HG03066 (cell line): ENCODE data around the gene TRIM14.

Source experiments
- ATAC-seq: cut with Tn5 transposase; IDR thresholded peaks from one replicate; pipeline ENCODE4 v1.9.1; 2021; ENCODE audit warnings: low read depth; ENCODE audit not compliant: unreplicated experiment

The TRIM14 gene, protein sequence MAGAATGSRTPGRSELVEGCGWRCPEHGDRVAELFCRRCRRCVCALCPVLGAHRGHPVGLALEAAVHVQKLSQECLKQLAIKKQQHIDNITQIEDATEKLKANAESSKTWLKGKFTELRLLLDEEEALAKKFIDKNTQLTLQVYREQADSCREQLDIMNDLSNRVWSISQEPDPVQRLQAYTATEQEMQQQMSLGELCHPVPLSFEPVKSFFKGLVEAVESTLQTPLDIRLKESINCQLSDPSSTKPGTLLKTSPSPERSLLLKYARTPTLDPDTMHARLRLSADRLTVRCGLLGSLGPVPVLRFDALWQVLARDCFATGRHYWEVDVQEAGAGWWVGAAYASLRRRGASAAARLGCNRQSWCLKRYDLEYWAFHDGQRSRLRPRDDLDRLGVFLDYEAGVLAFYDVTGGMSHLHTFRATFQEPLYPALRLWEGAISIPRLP

GRCh38 chr9:98118640-98119601 is at the start of gene TRIM14:
Gene TRIM14, minus strand, starts transcription at chr9:98119222. Its CDS starts 34 bp downstream, at chr9:98119188.
- ATAC-seq: peak; percentile 47

GRCh38 chr9:98168153-98168780 is 49.2 kb upstream of the TRIM14 start:
- no peak for ATAC-seq

- no peak for ATAC-seq
These were observed 45.9 kb upstream of the TRIM14 start for GRCh38 chr9:98164912-98165311.

DNA sequence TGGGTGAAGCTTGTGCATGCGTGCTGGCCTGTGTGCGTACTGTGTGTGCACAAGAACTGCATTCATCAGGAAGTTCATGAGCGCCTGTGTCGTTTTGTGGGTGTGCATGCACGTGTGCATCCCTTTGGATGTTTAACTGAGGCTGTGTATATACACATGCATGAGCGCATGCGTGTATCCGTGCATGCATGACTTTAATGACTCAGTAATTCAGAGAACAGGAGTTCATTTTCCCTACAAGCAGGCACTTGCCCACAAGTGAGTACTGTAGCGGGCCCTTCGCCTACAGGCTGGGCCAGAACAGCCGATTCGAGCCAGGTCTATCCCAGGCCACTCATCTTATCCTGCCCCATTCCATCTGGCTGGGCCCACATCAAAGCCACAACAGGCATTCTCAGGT is 43.6 kb upstream of the TRIM14 start:
- no peak for ATAC-seq

DNA sequence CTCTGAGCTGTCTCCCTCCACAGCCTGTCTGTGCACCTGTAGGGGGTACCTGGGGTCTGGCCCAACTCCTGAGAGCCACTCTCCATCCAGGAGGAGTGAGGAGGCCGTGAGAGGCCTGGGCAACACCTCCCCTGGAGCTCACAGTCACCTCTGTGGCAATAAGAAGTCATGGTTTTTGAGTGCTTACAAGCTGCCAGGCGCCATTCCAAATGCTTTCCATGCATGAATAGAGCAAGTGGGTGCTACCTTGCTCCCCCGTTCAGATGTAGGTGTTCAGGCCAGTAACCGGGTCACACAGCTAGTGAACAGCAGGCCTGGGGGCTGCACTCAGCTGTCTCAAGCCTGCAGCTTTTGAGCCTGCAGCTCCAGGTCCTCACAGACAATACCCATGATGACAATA is 42.8 kb upstream of the TRIM14 start:
- no peak for ATAC-seq

- no peak for ATAC-seq
These were observed 40.8 kb upstream of the TRIM14 start for GRCh38 chr9:98159790-98160189.

- ATAC-seq: no peak
These were observed 40.3 kb upstream of the TRIM14 start for GRCh38 chr9:98159301-98159700.

DNA sequence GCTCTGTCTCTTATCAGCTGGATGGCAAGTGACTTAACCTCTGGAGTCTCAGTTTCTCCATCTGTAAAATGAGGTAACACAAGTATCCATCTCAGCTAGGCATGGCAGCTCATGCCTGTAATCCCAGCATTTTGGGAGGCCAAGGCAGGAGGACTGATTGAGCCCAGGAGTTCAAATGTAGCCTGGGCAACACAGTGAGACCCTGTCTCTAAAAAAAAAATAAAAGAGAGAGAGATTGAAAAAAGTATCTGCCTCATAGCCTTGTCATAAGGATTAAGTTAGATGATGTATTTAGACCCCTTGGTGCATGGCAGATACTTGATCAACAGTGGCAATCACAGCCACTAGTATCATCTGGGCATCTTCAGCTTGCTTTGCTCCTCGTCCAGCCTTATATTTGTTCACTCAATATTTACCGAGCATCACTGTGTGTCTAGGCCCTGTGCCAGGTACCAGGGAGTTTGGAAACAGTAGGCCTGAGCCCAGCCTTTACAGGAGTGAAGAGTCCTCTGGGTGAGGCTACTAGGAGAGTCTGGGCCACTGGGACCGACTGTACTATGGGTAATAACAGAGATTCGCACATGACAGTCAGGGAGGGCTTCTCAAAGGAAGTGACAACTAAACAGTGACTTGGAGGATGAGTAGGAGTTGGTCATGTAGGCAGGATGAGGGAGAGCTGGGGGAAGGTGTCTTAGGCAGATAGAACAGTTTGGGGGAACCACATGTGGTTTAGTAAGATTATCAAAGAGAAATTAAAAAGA is 39.2 kb upstream of the TRIM14 start:
- ATAC-seq: no peak

GRCh38 chr9:98157372-98157771 is 38.4 kb upstream of the TRIM14 start:
- no peak for ATAC-seq

GRCh38 chr9:98154678-98155077 is 35.7 kb upstream of the TRIM14 start:
- no peak for ATAC-seq

- ATAC-seq: no peak
These were observed 33.5 kb upstream of the TRIM14 start for GRCh38 chr9:98152526-98152925.

- no peak for ATAC-seq
These were observed 31.7 kb upstream of the TRIM14 start for GRCh38 chr9:98150721-98151120.

DNA sequence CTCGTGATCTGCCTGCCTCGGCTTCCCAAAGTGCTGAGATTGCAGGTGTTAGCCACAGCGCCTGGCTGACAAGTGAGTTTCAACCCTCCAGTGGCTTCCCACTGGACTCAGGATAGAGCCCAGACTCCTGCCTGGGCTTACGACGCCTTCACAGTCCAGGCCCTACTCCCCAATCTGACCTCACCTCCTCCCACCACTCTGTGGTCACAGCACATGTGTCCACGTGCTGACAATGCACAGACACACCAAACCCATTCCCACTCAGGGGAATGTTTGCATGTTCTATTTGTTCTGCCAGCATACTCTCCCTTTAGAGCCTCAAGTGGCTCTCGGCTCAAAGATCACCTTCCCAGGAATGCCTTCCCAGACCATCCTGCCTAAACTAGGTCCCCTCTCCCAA is 31.1 kb upstream of the TRIM14 start:
- ATAC-seq: no peak

- ATAC-seq: no peak
These were observed 30.4 kb upstream of the TRIM14 start for GRCh38 chr9:98149422-98149821.

DNA sequence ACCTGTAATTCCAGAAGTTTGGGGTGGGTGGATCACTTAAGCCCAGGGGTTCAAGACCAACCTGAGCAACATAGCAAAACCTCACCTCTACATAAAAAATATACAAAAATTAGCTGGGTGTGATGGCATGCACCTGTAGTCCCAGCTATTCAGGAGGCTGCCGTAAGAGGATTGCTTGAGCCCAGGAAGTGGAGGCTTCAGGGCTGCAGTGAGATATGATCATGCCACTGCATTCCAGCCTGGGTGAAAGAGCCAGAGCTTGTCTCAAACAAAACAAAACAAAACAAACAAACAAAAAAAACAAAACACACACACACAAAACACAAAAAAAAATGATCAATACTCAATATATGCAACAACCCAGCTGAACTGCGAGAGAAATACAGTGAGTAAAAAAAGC is 29.5 kb upstream of the TRIM14 start:
- no peak for ATAC-seq

- ATAC-seq: no peak
These were observed 28.6 kb upstream of the TRIM14 start for GRCh38 chr9:98147582-98147981.

DNA sequence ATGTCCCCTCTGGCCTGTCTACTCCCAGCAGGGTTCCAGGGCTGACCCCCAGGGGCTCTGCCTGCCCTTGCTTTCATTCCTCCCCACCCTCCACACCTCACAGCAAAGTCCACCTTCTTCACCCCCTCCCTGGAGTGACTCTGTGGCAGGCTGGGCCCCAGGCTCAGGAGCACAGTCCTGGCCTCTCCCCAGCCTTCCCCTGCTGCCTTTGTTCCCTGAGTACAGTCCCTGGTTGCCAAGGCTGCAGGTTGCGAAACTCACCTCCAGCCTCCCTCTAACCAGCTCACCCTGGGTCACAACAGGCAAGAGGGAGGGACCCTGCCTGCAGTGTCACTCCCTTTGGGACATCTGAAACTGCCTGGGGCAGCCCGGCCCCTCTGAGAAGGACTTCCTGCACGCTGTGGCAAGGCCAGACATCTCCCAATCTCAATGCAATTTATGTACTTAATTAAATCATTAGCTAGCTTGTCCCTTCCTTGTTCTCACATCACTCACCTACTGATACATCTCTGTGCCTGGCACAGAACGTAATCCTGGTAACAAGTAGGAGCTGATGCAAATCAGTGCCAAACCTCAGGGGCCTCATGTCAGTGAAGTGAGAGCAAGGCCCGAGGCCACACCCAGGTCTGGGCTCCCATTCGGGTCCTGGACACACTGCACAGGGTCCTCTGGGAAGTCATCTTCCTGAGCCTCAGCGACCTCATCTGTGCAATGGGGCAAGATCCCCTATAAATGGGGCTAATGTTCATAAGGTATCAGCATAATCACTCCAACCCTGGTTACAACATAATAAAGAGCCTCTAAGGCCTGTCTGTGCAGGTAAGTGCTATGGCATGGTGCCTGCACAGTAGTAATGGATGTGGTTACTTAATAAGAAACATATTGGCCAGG is 27.3 kb upstream of the TRIM14 start:
- no peak for ATAC-seq

GRCh38 chr9:98144631-98145030 is 25.6 kb upstream of the TRIM14 start:
- no peak for ATAC-seq

DNA sequence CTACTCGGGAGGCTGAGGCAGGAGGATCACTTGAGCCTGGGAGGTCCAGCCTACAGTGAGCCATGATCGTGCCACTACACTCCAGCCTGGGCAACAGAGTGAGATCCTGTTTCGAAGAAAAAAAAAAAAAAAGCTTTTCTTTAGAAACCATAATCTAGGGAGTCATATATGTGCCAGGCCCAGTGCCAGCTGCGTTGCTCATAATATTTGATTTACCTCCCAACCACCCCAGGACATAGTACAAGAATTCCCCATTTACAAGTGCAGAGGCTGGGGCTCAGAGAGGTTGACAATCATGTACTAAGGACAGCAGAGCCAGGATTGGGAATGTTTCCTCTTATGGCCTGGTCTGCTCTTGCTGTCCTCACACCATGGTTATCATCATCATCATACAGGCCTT is 25.1 kb upstream of the TRIM14 start:
- ATAC-seq: no peak
